Fibroblast of pulmonary artery (primary cell): ENCODE data around the gene DDX1.

Source experiments
- DNase-seq: peaks from one replicate; pipeline ENCODE4 v3.0.0-alpha.2; 2010; ENCODE audit warnings: low read depth
- H3K4me3 ChIP-seq: replicated peaks from 2 replicates; pipeline ENCODE4 v1.5.1; 2011; ENCODE audit warnings: low read depth, mild to moderate bottlenecking, control low read depth, low read length, moderate library complexity
- CTCF ChIP-seq: IDR thresholded peaks from 2 replicates; pipeline ENCODE4 v1.5.1; 2011; ENCODE audit warnings: mild to moderate bottlenecking, control low read depth, low read length, inconsistent platforms; ENCODE audit errors: missing control alignments

The DDX1 gene

GRCh38 chr2:15563227-15564100 lies 28.2 kb upstream of the DDX1 start:
- no peak overlapping the region for H3K4me3 ChIP-seq
- no peak for DNase-seq
- TF ChIP-seq CTCF = no peak

- TF ChIP-seq CTCF = no peak
- H3K4me3 ChIP-seq = no peak overlapping the region
- DNase-seq = no peak
Measured at GRCh38 chr2:15565392-15565791, 26.3 kb upstream of the DDX1 start.

GRCh38 chr2:15565994-15566671 lies 25.5 kb upstream of the DDX1 start:
- H3K4me3 ChIP-seq = no peak overlapping the region
- DNase-seq = no peak
- no peak for TF ChIP-seq CTCF

- DNase-seq = no peak
- TF ChIP-seq CTCF = no peak
Measured at GRCh38 chr2:15566912-15567311, 24.8 kb upstream of the DDX1 start.

GRCh38 chr2:15568874-15569273 lies 22.8 kb upstream of the DDX1 start:
- no peak for DNase-seq
- H3K4me3 ChIP-seq = no peak overlapping the region
- TF ChIP-seq CTCF = no peak

More at GRCh38 chr2:15566912-15567311, 24.8 kb upstream of the DDX1 start:
- no peak overlapping the region for H3K4me3 ChIP-seq

- no peak for TF ChIP-seq CTCF
- H3K4me3 ChIP-seq = no peak overlapping the region
- no peak for DNase-seq
Measured at GRCh38 chr2:15570104-15570503, 21.6 kb upstream of the DDX1 start.

GRCh38 chr2:15571729-15572128 lies 19.9 kb upstream of the DDX1 start:
- DNase-seq = no peak
- TF ChIP-seq CTCF = no peak
- no peak overlapping the region for H3K4me3 ChIP-seq
